CD4-positive, alpha-beta T cell treated with Interleukin-10 for 1 hour (primary cell): ENCODE results near the gene PDE6C.
"Not testable (repeated sequence)": the region's sequence is repeated elsewhere in the genome, so short reads cannot be mapped to it uniquely, and the experiment has no call there.

Source experiments
- DNase-seq: peaks from one replicate; pipeline ENCODE4 v3.0.0-alpha.2; 2020

The PDE6C gene

GRCh38 chr10:93652857-93653256 lies 40.5 kb downstream of the PDE6C start:
- no peak for DNase-seq

DNA sequence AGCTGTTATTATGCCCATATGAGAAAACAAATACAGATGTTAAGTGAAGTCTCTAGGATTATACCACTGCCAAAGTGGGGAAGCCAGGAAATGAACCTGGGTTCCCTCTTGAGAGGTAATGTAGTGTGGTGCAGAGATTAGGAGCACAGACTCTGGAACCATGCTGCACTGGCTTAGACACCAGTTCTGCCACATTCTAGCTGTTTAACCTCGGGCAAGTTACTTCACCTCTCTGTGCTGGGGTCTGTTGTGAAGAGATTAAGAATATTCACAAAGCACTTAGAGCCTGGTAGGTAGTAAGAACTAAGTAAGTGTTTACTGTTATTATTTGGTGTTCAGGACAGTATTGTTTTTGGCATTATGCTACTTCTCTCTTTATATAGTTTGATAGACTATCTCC lies 41.9 kb downstream of the PDE6C start:
- DNase-seq: no peak

GRCh38 chr10:93656155-93656554 lies 43.8 kb downstream of the PDE6C start:
- no peak for DNase-seq

- no peak for DNase-seq
Measured at GRCh38 chr10:93657757-93658156, 45.4 kb downstream of the PDE6C start.

DNA sequence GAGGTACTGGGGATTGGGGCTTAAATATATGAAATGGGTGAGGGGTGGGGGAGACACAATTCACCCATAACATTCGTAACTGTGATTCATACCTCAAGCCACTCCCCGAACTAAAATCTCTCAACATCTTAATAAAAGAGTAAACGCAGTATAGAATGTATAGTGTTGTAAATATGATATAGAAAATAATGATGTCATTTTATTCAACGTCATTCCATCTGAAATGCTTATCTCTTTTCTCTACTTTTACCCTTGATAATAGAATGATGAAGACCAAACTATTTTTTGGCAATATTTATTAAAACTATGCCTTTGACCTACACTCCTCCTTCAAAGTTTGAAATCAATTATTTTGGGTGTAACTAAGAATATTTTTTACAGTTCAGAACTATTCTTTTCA lies 53.7 kb downstream of the PDE6C start:
- DNase-seq: no peak

- DNase-seq: no peak
Measured at GRCh38 chr10:93667795-93668194, 55.5 kb downstream of the PDE6C start.

DNA sequence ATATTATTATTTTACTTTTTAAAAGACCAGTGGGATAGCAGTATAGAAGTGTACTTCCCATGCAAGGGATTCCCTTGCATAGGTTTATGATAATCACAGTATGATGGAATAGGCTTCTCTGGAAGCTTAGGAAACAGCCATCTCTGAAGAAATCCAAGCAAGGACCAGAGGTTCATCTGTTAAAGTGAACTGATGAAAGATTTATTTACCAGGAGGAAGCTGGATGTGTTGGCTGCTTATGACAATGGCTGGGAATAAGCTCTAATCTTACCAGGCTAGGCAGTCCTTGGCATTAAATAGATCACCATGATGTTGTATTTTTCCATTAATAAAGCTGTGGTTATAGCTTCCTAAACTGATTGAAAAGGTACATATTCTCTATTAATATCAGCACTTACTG lies 58.0 kb downstream of the PDE6C start:
- no peak for DNase-seq

- DNase-seq: no peak
Measured at GRCh38 chr10:93671042-93671441, 58.7 kb downstream of the PDE6C start.

- no peak for DNase-seq
Measured at GRCh38 chr10:93672022-93672678, 59.8 kb downstream of the PDE6C start.

GRCh38 chr10:93672890-93673289 lies 60.6 kb downstream of the PDE6C start:
- DNase-seq: no peak

GRCh38 chr10:93673791-93674190 lies 61.5 kb downstream of the PDE6C start:
- DNase-seq: no peak

GRCh38 chr10:93678386-93678785 lies 66.0 kb downstream of the PDE6C start:
- DNase-seq: no peak

- DNase-seq: no peak
Measured at GRCh38 chr10:93678805-93679587, 66.7 kb downstream of the PDE6C start.

GRCh38 chr10:93680412-93681047 lies 68.2 kb downstream of the PDE6C start:
- peak; percentile 15 for DNase-seq

DNA sequence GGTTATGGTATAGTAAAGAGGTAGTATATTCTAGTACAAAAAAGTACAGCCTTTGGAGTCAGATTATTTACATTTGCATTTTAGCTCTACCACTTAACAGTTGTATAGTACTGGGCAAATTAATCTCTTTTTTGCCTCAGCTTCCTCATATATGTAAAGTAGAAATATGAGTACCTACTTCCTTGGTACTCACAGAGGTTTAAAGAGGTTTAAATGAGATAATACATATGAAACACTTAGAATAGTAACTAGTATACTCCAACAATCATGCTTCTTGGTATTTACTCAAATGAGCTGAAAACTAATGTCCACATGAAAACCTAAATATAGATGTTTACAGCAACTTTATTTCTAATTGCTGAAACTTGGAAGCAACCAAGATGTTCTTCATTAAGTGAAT lies 75.4 kb downstream of the PDE6C start:
- DNase-seq: no peak

GRCh38 chr10:93695740-93696139 lies 83.4 kb downstream of the PDE6C start:
- no peak for DNase-seq

DNA sequence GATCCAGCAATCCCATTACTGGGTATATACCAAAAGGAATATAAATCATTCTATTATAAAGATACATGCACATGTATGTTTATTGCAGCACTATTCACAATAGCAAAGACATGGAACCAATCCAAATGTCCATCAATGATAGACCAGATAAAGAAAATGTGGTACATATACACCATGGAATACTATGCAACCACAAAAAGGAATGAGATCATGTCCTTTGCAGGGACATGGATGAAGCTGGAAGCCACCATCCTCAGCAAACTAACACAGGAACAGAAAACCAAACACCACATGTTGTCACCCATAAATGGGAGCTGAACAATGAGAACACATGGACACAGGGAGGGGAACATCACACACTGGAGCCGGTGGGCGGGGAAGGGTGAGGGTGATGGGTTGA lies 84.2 kb downstream of the PDE6C start:
- DNase-seq: not testable (repeated sequence)

- no peak for DNase-seq
Measured at GRCh38 chr10:93697207-93697606, 84.9 kb downstream of the PDE6C start.

DNA sequence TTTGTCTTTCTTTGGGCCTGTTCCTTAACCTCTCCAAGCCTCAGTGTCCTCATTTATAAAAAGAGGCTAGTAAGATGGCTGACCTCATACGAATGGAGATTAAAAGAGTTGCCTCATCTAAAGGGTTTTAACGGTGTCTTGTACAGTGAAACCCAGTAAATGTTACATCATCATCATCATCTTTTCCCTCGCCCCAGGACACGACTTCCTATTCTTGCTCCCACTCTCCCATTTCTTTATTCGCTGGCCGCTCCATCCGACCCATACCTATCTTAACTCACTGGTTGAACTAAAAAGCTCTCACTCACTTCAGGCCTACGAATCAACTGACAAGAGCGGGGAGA lies 89.5 kb downstream of the PDE6C start:
- DNase-seq: no peak

- DNase-seq: peak; percentile 91
Measured at GRCh38 chr10:93702210-93703001, 90.1 kb downstream of the PDE6C start, which contains the start of gene FRA10AC1. FRA10AC1 (minus strand) TSS chr10:93702592; CDS start chr10:93700106, 2,486 bp downstream.

DNA sequence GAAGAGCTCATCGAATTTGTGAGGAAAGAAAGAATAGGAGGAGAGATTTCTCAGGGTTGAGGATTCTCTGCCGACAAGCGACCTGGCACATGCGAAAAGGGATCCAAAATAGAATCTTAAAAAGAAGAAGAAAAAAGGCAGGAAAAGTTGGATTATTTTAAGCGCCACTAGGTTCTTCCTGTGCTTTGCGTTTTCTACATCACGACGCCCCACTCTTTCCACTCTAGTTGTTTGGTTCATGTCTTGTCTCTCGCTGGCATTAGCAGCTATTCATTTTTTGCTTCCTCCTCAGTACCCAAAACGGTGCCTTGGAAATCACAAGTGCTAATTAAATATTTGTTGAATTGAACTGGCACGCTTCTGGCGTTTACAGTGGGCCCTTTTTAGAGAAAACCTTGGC lies 90.7 kb downstream of the PDE6C start:
- DNase-seq: peak; percentile 24

DNA sequence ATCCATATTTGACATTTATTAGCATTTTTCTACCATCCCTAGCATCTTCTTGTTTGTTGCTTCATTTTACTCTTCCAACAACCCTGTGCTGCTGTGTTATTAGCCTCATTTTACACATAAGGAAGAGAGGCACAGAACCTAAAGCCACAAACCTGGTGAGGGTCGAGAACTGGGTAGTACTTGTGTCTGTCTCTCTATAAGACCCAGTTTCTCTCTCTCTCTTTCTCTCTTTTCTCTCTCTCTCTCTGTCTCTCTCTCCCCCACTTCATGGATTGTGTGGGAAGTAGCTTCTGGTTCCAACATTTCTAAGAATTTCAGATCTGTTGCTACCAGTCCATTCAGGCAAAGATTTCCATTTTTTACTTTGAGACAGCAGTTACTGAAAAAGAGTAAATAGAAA lies 91.5 kb downstream of the PDE6C start:
- no peak for DNase-seq

DNA sequence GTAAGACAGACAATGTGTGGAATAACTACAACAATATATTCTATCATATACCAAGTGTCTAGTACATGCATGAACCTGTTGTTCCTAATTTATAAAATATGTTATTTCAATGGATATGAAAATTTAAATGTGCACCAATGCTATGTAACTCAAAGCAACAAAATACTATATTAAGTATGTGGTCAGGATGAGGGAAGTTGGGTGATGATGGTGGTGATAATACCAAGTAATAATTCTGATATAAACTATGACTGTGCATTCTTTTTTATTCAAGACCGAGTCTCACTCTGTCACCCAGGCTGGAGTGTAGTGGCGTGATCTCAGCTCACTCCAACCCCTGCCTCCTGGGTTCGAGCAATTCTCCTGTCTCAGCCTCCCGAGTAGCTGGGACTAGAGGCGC lies 92.1 kb downstream of the PDE6C start:
- no peak for DNase-seq
